GM11168 (cell line): ENCODE data around the gene SPRR2D.
"Not testable (repeated sequence)": the region's sequence is repeated elsewhere in the genome, so short reads cannot be mapped to it uniquely, and the experiment has no call there.

Experiments
- in situ Hi-C: fragments of 300-500 bp; cut with MboI; formaldehyde crosslinking; loops from one replicate; pipeline ENCODE4 v1.12.0; 2022; ENCODE audit warnings: low sequenced_read_pairs; ENCODE audit not compliant: unreplicated experiment

The SPRR2D gene

DNA sequence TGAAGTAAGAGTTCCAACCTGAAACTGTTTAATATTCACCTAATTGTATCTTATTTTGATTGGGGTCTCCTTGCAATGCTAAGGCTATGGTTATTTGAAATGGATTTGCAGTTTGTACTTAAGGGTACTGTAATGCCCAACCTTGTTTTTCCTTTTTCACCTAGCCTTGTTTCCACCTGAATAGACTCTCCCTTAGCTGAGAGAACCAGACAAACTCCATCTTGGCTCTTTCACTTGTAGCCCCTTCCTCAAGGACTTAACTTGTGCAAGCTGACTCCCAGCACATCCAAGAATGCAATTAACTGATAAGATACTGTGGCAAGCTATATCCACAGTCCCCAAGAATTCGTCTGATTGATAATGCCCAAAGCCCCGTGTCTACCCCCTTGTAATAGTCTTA lies 19.1 kb downstream of the SPRR2D start:
- in situ Hi-C loops, result not testable (repeated sequence)

- in situ Hi-C loops, result not testable (repeated sequence)
Observed at GRCh38 chr1:153011235-153011758, 29.6 kb downstream of the SPRR2D start.

- in situ Hi-C loops, result no loop called here
Observed at GRCh38 chr1:153001382-153001781, 39.5 kb downstream of the SPRR2D start, which contains the start of gene SPRR3. TSS of gene SPRR3 (plus strand) at chr1:153001749. CDS start at chr1:153003021, 1,272 bp downstream.

- in situ Hi-C loops, result no loop called here
Observed at GRCh38 chr1:153000294-153000693, 40.6 kb downstream of the SPRR2D start.

DNA sequence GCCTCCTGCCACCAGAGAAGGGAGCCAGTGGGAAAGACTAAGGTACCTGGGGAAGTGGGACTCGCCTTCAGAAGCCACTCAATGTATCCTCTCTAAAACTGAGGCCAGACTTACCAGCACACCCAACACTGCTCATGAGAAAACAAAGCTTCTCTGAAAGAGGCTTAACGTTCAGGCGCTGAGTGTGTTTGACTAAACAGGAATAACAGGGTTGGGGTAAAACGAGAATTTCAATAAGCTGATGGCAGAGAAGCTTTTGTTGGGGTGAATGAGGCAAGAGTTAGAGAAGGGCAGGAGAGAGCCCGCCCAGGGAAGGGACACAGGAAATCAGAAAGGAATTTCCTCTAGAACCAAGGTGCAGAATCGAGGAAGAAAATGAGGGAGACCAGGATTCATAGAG lies 41.1 kb downstream of the SPRR2D start:
- in situ Hi-C loops, result no loop called here

GRCh38 chr1:152998476-152998875 lies 42.4 kb downstream of the SPRR2D start:
- in situ Hi-C loops, result no loop called here

GRCh38 chr1:152997901-152998300 lies 43.0 kb downstream of the SPRR2D start:
- in situ Hi-C loops, result no loop called here

- in situ Hi-C loops, result no loop called here
Observed at GRCh38 chr1:152996633-152997400, 44.1 kb downstream of the SPRR2D start.

- in situ Hi-C loops, result no loop called here
Observed at GRCh38 chr1:152995842-152996241, 45.1 kb downstream of the SPRR2D start.

- in situ Hi-C loops, result no loop called here
Observed at GRCh38 chr1:152993186-152993585, 47.7 kb downstream of the SPRR2D start.
